OCI-LY7 (cell line): Measurements from ENCODE around the gene NFIA. TPM values are rescaled to one million over a fixed set of nuclear protein-coding genes. Genes with fewer than 3 reads are reported as not detected.

ENCODE experiments used
- BruUV-seq: library from RNA; stranded (reverse); fragments of 400-500 nt; replicated peaks from 2 replicates; lab custom pipeline; 2021; lab: Mats Ljungman, UMichigan
- CTCF ChIA-PET: fragments of 300-600 bp; sonication (Branson Sonifier 250); formaldehyde crosslinking; loops from one replicate; lab custom pipeline; 2022; ENCODE audit warnings: antibody characterized with exemption; ENCODE audit not compliant: unreplicated experiment; lab: Charles Lee
- POLR2A ChIA-PET: fragments of 300-600 bp; sonication (Branson Sonifier 250); formaldehyde crosslinking; loops from one replicate; lab custom pipeline; 2022; ENCODE audit warnings: antibody characterized with exemption; lab: Charles Lee
- DNase-seq: peaks from one replicate; pipeline ENCODE4 v3.0.0-alpha.2; 2015; ENCODE audit warnings: low spot score
- H2AFZ ChIP-seq: fragments of 200-600 bp; sonication (generic), shearing (Covaris generic); 2 replicates; pipeline ENCODE4 v1.6.1; 2014; ENCODE audit warnings: mild to moderate bottlenecking, antibody characterized with exemption, low read length, moderate library complexity
- H3K27ac ChIP-seq: fragments of 200-600 bp; sonication (generic); 2 replicates; pipeline ENCODE4 v1.5.1; 2014; ENCODE audit warnings: mixed run types, low read depth, mild to moderate bottlenecking, moderate library complexity, low read length, inconsistent platforms; ENCODE audit not compliant: poor library complexity, severe bottlenecking
- H3K36me3 ChIP-seq: fragments of 200-600 bp; sonication (generic); 2 replicates; pipeline ENCODE4 v1.6.1; 2014; ENCODE audit warnings: mild to moderate bottlenecking, antibody characterized with exemption, low read length, moderate library complexity, mixed read lengths; ENCODE audit not compliant: insufficient read depth
- H3K4me1 ChIP-seq: fragments of 200-600 bp; sonication (generic); 2 replicates; pipeline ENCODE4 v1.5.1; 2014; ENCODE audit warnings: mild to moderate bottlenecking, low read length; ENCODE audit not compliant: insufficient read depth, poor library complexity, severe bottlenecking
- H3K4me2 ChIP-seq: fragments of 200-600 bp; sonication (generic); 2 replicates; pipeline ENCODE4 v1.6.1; 2014; ENCODE audit warnings: mild to moderate bottlenecking, low read length
- H3K4me3 ChIP-seq: fragments of 200-600 bp; sonication (generic); 2 replicates; pipeline ENCODE4 v1.5.1; 2014; ENCODE audit warnings: mild to moderate bottlenecking, low read depth, low read length; ENCODE audit not compliant: poor library complexity, severe bottlenecking
- H3K79me2 ChIP-seq: fragments of 200-600 bp; sonication (generic); 2 replicates; pipeline ENCODE4 v1.6.1; 2016; ENCODE audit warnings: low read depth, mild to moderate bottlenecking, low read length, moderate library complexity, mixed read lengths; ENCODE audit not compliant: insufficient read depth
- H3K9me2 ChIP-seq: fragments of 200-600 bp; sonication (generic); 2 replicates; pipeline ENCODE4 v1.6.1; 2016; ENCODE audit warnings: mild to moderate bottlenecking, low read length, mixed read lengths; ENCODE audit not compliant: insufficient read depth
- H3K9me3 ChIP-seq: fragments of 200-600 bp; sonication (generic); 2 replicates; pipeline ENCODE4 v1.6.1; 2014; ENCODE audit warnings: mild to moderate bottlenecking, mixed run types, low read length, mixed read lengths
- H4K20me1 ChIP-seq: fragments of 200-600 bp; sonication (generic); 2 replicates; pipeline ENCODE4 v1.6.1; 2014; ENCODE audit warnings: mild to moderate bottlenecking, antibody characterized with exemption, low read length, moderate library complexity, mixed read lengths; ENCODE audit not compliant: insufficient read depth
- CTCF ChIP-seq: fragments of 200-600 bp; sonication (generic); conservative IDR thresholded peaks from 2 replicates; pipeline ENCODE4 v1.5.1; 2014; ENCODE audit warnings: mild to moderate bottlenecking, antibody characterized with exemption, low read length, moderate library complexity, mixed read lengths
- EZH2phosphoT487 ChIP-seq: fragments of 200-600 bp; sonication (generic); IDR thresholded peaks from 2 replicates; pipeline ENCODE4 v1.6.1; 2018; ENCODE audit warnings: low read depth, borderline replicate concordance, mild to moderate bottlenecking, mixed run types, antibody characterized with exemption, low read length, moderate library complexity, mixed read lengths
- intact Hi-C: fragments of 100-400 bp; cut with micrococcal nuclease; formaldehyde crosslinking; loops from one replicate; pipeline ENCODE4 v1.10.0; 2022; ENCODE audit not compliant: unreplicated experiment
- total RNA-seq, 2 experiments: library from RNA; depleted of rRNA in 1 of 2; stranded (reverse); fragments of >200 nt in 1 of 2; shearing (Covaris generic) in 1 of 2; gene quantifications; 2 replicates each; pipeline ENCODE4 v1.2.3, GENCODE V29; 2014 to 2022

Gene NFIA
- total RNA-seq, 2 experiments from 2014 or later = 2.8 to 18.8 TPM

- CTCF ChIA-PET = no interaction called here
- no peak overlapping the region for H2AFZ ChIP-seq
- no peaks in the 10 kb centered on the region for H3K4me1 ChIP-seq
- H3K9me3 ChIP-seq = no peaks in the 10 kb centered on the region
- DNase-seq = no peak
- no TSS peak for BruUV-seq
- TF ChIP-seq CTCF (no peak), EZH2phosphoT487 (no peak)
- POLR2A ChIA-PET = no interaction called here
- no peaks in the 10 kb centered on the region for H3K9me2 ChIP-seq
- H4K20me1 ChIP-seq = no peaks in the 10 kb centered on the region
- no peak overlapping the region for H3K4me2 ChIP-seq
- intact Hi-C loops = no loop called here
- H3K4me3 ChIP-seq = no peak overlapping the region
- no peaks in the 10 kb centered on the region for H3K79me2 ChIP-seq
- no peaks in the 10 kb centered on the region for H3K36me3 ChIP-seq
- H3K27ac ChIP-seq = no peak overlapping the region
Measured at GRCh38 chr1:61253059-61253735, 170.8 kb downstream of the NFIA start.

- H2AFZ ChIP-seq = no peak overlapping the region
- BruUV-seq = no TSS peak
- H3K27ac ChIP-seq = no peak overlapping the region
- H3K79me2 ChIP-seq = no peaks in the 10 kb centered on the region
- H3K36me3 ChIP-seq = no peaks in the 10 kb centered on the region
- no peak overlapping the region for H3K4me2 ChIP-seq
- H3K9me2 ChIP-seq = no peaks in the 10 kb centered on the region
- H4K20me1 ChIP-seq = no peaks in the 10 kb centered on the region
- POLR2A ChIA-PET = no interaction called here
- DNase-seq = no peak
- intact Hi-C loops = no loop called here
- no peaks in the 10 kb centered on the region for H3K9me3 ChIP-seq
- TF ChIP-seq EZH2phosphoT487 (no peak), CTCF (no peak)
- CTCF ChIA-PET = no interaction called here
- H3K4me1 ChIP-seq = no peaks in the 10 kb centered on the region
- H3K4me3 ChIP-seq = no peak overlapping the region
Measured at GRCh38 chr1:61253912-61254633, 171.7 kb downstream of the NFIA start.
